CD4-positive, alpha-beta T cell treated with Interleukin-17A for 1 hour (primary cell): ENCODE results near the gene IL34.

ENCODE experiments used
- DNase-seq: peaks from one replicate; pipeline ENCODE4 v3.0.0-alpha.2; 2020

The IL34 gene

GRCh38 chr16:70678898-70679670 is 32.7 kb downstream of the IL34 start:
- no peak for DNase-seq

- DNase-seq, result no peak
These were observed 33.5 kb downstream of the IL34 start for GRCh38 chr16:70679671-70680494.

DNA sequence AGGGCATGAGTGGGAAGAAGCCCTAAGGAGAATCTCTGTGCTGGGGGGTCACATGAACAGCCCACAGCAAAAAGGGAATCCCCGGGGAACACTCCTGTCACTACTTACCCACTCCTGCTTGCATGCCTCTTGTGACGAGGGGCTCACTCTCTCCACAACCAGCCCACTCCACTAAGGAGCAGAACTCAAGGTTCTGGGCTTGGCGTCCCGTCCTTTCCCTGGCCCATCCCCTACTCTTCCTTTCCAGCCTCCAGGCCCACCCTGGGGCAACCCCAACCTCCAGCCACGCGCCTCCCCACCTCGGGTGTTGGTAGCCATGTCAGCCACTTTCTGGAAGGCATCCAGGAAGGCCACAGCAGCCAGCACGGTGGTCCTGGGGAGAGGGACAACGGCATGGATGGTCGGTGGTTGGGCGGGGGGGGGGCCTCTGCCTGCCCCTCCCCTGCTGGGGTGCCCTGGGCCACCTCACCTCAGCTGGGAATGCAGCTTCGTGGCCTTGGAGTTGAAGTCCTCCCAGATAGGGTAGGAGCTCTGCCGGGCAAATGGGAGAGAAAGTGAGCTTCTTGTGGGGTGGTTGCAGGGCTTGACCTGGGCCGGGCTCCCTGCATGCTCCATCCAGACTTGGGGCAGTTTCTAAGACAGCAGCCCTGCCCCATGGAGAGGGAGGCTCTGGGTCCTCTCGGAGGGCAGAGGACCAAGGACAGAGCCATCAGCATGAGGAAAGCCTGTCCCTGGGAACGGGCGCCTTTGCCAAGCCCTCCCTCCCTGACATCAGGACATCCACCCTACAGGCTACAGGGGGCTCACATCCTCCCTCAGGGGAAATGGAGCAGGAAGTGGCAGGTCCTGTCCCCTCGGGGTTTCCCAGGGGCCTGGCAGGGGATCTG is 34.4 kb downstream of the IL34 start:
- DNase-seq, result no peak

- no peak for DNase-seq
These were observed 35.3 kb downstream of the IL34 start for GRCh38 chr16:70681382-70682238.

- DNase-seq, result no peak
These were observed 36.1 kb downstream of the IL34 start for GRCh38 chr16:70682239-70683145.

DNA sequence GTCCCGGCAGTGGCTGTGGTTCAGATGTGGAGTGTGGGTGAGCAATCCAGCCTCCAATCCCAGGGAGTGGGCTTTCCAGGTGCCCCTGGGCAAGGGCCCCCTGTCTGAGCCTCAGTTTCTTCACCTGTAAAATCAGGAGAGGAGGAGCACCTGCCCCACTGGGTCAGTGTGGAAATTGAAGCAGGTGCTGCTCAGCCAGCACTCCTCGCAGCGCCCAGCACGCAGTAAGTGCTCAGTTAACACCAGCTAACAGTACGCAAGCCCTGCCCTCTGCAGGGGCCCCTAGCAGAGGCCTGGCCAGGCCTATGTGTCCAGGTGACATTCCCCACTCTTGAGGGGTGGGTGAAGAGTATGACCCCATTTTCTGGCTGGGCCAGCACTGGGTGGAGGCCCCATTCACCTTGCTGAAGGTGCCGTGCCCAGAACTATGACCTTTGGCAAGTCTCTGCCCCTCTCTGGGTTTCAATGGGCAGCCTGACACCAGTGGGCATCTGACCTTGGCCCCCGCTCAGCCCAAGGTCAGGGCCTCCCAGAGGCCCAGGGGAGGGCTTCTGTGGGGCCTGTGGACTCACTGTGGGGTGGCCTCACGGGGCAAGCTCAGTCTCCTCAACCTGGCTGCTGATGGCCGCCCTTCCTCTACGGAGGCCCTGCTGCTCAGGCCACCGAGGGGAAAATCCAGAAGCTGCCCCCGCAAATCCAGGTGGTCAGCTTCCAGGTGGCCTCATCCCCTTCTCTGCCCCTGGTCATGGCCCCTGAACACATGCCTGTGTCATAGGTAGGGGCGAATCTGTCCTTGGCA is 37.0 kb downstream of the IL34 start:
- no peak for DNase-seq

DNA sequence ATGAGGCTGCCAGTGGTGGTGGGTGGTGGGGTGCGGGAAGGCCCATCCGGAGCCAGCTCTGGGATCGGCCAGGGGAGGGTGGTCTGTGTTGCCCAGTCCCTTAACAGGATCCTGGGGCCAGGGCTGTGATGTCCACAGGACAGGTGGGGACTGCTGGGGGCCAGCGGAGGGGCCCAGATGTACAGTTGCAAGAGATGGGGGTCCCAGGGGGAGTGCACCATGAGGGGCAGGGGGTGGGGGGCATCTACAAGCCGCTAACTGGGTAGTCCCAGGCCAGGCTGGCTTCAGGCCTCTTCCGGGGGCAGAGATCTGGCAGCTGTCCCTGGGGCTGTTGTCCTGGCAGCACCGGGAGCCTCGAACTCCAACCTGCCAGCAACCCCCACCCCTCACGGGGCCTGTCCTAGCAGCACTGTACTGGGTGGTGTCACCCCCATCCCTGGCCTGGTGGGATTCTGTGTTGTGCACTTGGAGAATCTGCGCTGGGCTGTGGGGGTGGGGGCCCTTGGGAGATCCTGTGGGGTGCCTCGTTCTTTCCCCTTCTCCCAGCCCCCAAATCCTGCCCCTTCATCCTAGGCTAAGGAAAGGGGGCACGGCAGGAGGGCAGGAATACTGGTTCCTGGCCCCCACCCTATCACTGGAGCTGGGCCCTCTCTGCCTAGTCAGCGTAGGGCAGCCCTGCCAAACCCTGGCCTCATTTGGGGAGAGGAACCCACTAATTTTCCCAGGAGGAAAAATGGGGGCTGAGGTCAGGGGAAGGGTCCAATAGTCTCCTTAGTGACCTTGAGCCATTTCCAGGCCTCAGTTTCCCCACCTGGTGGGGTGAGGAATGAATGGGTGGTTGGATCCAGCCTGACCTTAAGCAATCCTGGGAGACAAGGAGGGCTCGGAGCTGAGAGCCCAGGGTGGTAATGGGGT is 38.0 kb downstream of the IL34 start:
- DNase-seq, result no peak

DNA sequence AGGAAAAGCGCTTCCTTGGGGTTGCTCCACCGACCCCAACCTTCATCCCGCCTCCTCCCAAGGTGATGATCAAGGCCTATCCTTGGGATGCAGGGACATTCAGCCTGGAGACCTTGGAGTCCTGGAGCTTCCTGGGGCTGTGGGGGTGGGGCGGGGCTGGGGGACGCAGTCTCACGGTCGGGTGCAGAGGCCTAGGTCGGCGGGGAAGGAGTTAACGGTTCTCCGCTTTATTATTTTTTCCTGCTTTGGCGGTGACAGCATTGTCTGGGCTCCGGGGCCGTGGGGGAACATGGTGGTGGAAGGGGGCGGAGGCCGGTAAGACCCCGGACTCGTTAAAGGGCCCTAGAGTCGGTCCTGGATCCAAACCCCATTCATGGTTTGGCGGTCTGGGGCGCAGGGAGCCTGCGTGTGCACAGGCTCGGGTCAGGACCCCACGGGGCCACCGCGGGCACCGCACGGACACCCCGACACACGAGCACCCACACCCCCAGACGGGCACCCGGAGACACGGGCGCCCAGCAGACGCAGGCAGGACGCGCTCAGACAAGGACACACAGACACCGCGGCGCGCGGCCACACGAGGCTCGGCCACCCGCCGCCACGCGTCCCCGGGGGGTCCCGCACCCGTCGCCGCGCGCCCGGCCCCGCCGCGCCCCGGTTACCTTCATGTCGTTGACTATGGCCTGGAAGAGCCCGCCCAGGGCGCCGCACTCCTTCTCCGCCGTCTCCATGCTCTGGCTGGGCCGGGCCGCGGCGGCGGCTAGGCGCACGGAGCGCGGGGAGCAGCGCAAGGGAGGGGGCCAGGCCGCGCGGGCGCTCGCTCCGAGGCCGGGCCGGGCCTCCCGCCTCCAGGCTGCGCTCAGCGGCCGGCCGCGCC is 38.9 kb downstream of the IL34 start:
- no peak for DNase-seq

DNA sequence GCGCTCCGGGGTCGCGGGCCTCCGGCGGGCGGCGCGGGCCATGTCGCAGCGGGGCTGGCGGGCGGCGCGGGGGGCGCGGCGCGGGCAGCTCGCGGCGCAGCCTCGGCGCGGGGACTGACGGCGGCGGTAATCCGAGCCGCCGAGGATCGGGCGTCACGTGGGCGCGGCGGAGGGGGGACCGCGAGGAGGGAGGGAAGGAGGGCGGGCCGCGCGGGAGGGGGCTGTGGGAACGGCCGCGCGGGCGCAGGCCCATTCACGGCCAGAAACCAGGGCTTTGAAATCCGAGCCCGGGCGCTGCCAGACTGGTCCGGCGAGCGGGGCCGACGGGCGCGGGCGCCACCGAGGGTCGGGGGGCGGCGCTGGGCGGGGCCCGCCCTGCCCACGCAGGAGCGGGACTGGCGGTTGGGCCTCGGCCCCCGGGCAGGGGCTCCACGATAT is 39.6 kb downstream of the IL34 start, which contains the start of gene MTSS2:
Gene MTSS2, minus strand, starts transcription at position 116 of the 438 bp plus-strand sequence. CDS start 262 bp downstream, outside the sequence.
- no peak for DNase-seq

GRCh38 chr16:70686376-70687101 is 40.2 kb downstream of the IL34 start:
- DNase-seq, result no peak

GRCh38 chr16:70687102-70687511 is 40.7 kb downstream of the IL34 start:
- DNase-seq, result no peak

GRCh38 chr16:70687671-70688245 is 41.4 kb downstream of the IL34 start:
- no peak for DNase-seq

GRCh38 chr16:70688246-70688742 is 41.9 kb downstream of the IL34 start:
- DNase-seq, result no peak

DNA sequence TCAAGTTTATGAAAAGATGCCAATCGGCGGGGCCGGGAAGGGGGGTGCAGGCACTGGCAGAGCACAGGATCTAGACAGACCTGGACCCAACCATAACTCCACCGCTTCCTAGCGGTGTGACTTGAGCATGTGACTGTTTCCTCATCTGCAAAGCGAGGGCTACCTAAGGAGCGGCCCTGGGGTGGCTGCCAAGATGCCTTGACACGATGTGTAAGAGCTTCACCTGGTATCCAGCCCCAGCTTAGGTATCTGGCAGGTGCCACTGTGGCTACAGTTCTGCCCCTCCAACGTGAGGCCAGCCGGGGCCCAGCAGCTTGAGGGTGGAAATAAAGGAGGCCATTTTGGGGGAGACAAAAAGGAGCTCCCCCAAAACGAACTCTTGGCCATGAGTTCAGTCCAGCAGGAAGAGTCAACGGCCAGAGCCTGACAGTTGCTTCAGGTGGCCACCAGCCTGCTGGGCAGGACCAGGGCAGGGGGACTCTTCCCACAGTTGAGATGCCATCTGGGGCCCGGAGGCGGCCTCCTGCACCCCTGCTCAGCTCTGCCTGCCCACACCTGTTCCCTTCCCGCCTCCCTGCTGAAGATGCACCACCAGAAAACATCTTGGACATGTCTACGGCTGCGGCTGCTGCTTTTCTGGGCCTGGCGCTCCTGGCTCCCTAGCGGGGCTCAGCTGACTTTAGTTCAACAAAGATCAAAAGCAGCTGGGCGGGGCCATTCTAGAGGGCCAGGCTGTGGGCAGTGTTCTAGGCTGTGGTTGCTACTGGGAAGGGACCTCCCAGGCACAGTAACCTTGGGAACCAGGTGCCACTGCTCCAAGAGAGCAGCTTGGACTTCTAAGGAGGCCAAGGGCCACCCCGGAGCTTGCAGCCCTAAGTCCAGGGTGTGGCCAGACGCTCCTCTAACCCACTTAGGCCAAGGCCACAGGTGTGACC is 42.9 kb downstream of the IL34 start:
- no peak for DNase-seq
